Femur (tissue), 1 donor: ENCODE results near the gene SORCS2.

Experiments used
- DNase-seq: peaks from one replicate; pipeline ENCODE4 v3.0.0-alpha.2; 2017

The SORCS2 gene

GRCh38 chr4:7192252-7193029 is at the start of gene SORCS2:
Gene SORCS2 (plus strand): TSS chr4:7192538.
- DNase-seq: peak; percentile 84

- DNase-seq: no peak
Measured at GRCh38 chr4:7144374-7145290, 47.7 kb upstream of the SORCS2 start.

- no peak for DNase-seq
Measured at GRCh38 chr4:7145291-7145934, 46.9 kb upstream of the SORCS2 start.

GRCh38 chr4:7146059-7146785 is 46.1 kb upstream of the SORCS2 start:
- no peak for DNase-seq

- DNase-seq: no peak
Measured at GRCh38 chr4:7146786-7147115, 45.6 kb upstream of the SORCS2 start.

- DNase-seq: no peak
Measured at GRCh38 chr4:7147261-7147660, 45.1 kb upstream of the SORCS2 start.

- no peak for DNase-seq
Measured at GRCh38 chr4:7147661-7148310, 44.6 kb upstream of the SORCS2 start.

GRCh38 chr4:7148337-7148736 is 44.0 kb upstream of the SORCS2 start:
- no peak for DNase-seq

GRCh38 chr4:7150036-7150635 is 42.2 kb upstream of the SORCS2 start:
- DNase-seq: no peak

- no peak for DNase-seq
Measured at GRCh38 chr4:7151668-7152227, 40.6 kb upstream of the SORCS2 start.

GRCh38 chr4:7153711-7154110 is 38.6 kb upstream of the SORCS2 start:
- no peak for DNase-seq

- peak; percentile 13 for DNase-seq
Measured at GRCh38 chr4:7154351-7154981, 37.9 kb upstream of the SORCS2 start.

GRCh38 chr4:7155590-7156071 is 36.7 kb upstream of the SORCS2 start:
- peak; percentile 78 for DNase-seq

GRCh38 chr4:7156328-7156727 is 36.0 kb upstream of the SORCS2 start:
- peak; percentile 34 for DNase-seq

- DNase-seq: peak; percentile 85
Measured at GRCh38 chr4:7156761-7157488, 35.4 kb upstream of the SORCS2 start.

GRCh38 chr4:7157666-7158065 is 34.7 kb upstream of the SORCS2 start:
- peak; percentile 8 for DNase-seq

- DNase-seq: no peak
Measured at GRCh38 chr4:7158081-7158750, 34.1 kb upstream of the SORCS2 start.

- peak; percentile 8 for DNase-seq
Measured at GRCh38 chr4:7158991-7159390, 33.3 kb upstream of the SORCS2 start.

- no peak for DNase-seq
Measured at GRCh38 chr4:7159923-7160322, 32.4 kb upstream of the SORCS2 start.

- peak; percentile 33 for DNase-seq
Measured at GRCh38 chr4:7160439-7160838, 31.9 kb upstream of the SORCS2 start.
